T-helper 2 cell treated with Interferon-gamma antibody and Interleukin-4, amounts not matched to agents 5 μg/mL and 100 μg/mL, for 36 hours (primary cell): ENCODE measurements around the gene ASB6.
"Not testable (repeated sequence)": the region's sequence is repeated elsewhere in the genome, so short reads cannot be mapped to it uniquely, and the experiment has no call there.

Experiments used
- DNase-seq: peaks from one replicate; pipeline ENCODE4 v3.0.0; 2021; ENCODE audit warnings: low spot score
- H3K27ac Mint-ChIP-seq: one replicate; pipeline ENCODE4 v1.8.0; 2021; ENCODE audit warnings: mild to moderate bottlenecking, mixed read lengths
- H3K27me3 Mint-ChIP-seq: one replicate; pipeline ENCODE4 v1.8.0; 2021; ENCODE audit warnings: low read depth, mixed read lengths
- H3K36me3 Mint-ChIP-seq: one replicate; pipeline ENCODE4 v1.8.0; 2021; ENCODE audit warnings: low read depth, mixed read lengths
- H3K4me1 Mint-ChIP-seq: one replicate; pipeline ENCODE4 v1.8.0; 2021; ENCODE audit warnings: low read depth, mixed read lengths
- H3K4me3 Mint-ChIP-seq: one replicate; pipeline ENCODE4 v1.8.0; 2022; ENCODE audit warnings: mild to moderate bottlenecking, moderate library complexity, mixed read lengths
- H3K9me3 Mint-ChIP-seq: one replicate; pipeline ENCODE4 v1.8.0; 2021; ENCODE audit warnings: mixed read lengths

Gene ASB6

DNA sequence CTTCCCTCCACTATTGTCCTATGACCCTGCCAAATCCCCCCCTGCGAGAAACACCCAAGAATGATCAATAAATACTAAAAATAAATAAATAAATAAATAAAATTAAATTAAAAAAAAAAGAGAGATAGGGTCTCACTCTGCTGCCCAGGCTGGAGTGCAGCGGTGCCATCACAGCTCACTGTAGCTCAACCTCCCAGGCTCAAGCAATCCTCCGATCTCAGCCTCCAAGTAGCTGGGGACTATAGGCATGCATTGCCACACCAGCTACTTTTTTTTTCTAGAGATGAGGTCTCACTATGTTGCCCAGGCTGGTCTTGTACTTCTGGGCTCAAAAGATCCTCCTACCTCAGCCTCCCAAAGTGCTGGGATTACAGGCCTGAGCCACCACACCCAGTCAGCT lies 20.3 kb upstream of the ASB6 start:
- H3K36me3 Mint-ChIP-seq, H3K4me3 Mint-ChIP-seq, H3K4me1 Mint-ChIP-seq, DNase-seq, H3K9me3 Mint-ChIP-seq, H3K27ac Mint-ChIP-seq: not testable (repeated sequence)
- H3K27me3 Mint-ChIP-seq, result peaks cover 20% of the 10 kb centered on the region

DNA sequence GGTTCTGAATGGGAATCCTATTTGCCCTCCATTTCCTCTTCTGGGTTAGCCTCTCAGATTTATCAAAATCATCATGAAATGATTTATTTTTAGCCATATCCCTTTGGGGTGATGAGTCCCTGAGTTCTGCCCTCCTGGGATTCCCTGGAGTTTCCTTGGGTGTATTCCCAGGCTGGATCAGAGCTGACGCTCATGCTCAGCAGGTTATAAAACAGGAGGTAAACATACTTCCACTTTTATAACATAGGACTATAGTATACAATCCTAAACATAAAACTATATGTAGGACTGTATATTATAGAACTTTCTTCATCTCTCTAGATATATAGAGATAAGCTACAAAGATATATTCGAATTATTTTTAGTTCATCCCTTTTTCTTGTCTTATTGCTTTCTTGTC lies 19.1 kb upstream of the ASB6 start:
- H3K4me3 Mint-ChIP-seq, result no peak overlapping the region
- H3K9me3 Mint-ChIP-seq, result no peaks in the 10 kb centered on the region
- H3K27ac Mint-ChIP-seq, result no peak overlapping the region
- peaks cover 4% of the 10 kb centered on the region for H3K4me1 Mint-ChIP-seq
- DNase-seq, result no peak
- H3K27me3 Mint-ChIP-seq, result peaks cover 14% of the 10 kb centered on the region
- no peaks in the 10 kb centered on the region for H3K36me3 Mint-ChIP-seq

DNA sequence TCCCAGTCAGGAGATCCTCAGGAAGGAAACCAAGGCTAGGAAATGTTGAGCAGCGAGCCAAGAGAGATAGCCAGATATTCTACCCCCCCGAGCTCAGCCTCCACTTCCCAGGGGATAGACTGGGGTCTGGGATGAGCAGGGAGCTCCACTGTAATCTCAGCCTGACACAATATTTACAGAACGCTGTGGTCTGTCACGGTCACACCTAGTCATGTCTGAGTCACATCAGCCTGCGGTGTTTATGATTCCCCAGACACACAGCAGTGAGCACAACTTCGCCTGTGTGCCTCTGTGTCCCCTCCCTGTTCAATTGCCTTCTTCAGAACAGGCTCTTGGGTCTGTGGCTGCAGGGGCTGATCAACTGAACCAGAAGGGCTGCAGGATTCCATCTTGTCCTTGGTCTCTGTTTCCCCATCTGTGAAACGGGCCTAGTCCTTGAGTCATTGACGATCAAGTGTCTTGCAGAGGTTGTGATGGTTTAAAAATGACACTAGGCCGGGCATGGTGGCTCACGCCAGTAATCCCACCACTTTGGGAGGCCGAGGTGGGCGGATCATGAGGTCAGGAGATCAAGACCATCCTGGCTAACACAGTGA lies 14.9 kb upstream of the ASB6 start:
- no peak for DNase-seq
- no peaks in the 10 kb centered on the region for H3K4me1 Mint-ChIP-seq
- no peaks in the 10 kb centered on the region for H3K9me3 Mint-ChIP-seq
- peaks cover 2% of the 10 kb centered on the region for H3K27me3 Mint-ChIP-seq
- H3K27ac Mint-ChIP-seq, result no peak overlapping the region
- H3K36me3 Mint-ChIP-seq, result no peaks in the 10 kb centered on the region
- H3K4me3 Mint-ChIP-seq, result no peak overlapping the region

DNA sequence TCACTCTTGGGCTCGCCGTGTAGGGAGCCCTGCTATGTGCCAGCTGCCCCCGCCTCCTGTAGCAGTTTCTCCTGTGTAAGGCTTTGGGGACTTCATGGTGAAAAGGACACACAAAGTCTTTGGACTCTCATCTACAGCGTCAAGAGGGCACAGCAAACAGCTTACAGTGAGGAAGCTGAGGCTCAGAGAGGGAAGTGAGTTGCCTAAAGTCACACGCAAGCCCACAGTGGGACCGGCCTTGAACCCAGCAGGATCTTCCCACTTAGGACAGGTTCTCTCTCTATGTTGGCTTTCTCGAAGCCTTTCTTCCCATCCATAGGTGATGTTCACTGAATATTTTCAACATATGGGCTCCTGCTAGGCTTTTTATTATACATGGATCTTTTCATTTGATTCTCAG lies 13.7 kb upstream of the ASB6 start:
- H3K4me3 Mint-ChIP-seq, result no peak overlapping the region
- H3K36me3 Mint-ChIP-seq, result no peaks in the 10 kb centered on the region
- H3K4me1 Mint-ChIP-seq, result no peaks in the 10 kb centered on the region
- H3K27ac Mint-ChIP-seq, result no peak overlapping the region
- peaks cover 2% of the 10 kb centered on the region for H3K27me3 Mint-ChIP-seq
- DNase-seq, result no peak
- no peaks in the 10 kb centered on the region for H3K9me3 Mint-ChIP-seq

DNA sequence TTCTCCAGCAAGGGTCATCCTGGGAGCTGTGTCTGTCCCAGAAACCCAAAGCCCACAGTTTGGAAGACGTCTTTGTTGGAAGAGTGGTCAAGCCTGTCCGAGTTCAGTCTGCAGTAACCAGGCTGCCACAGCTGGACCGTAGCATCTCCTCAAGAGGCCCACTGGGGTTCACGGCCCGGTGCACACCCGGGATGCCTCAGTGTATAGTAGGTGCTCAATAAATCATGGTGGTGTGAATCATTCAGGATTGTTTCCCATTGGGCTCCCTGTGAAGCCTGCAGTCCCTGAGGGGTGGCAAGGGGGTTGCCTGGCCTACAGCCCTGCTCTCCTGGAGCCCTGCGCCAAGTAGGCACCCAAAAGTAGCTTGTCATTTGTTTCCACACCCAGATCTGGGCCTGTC lies 13.2 kb upstream of the ASB6 start:
- Mint-ChIP-seq H3K27ac (no peak overlapping the region), H3K27me3 (peaks cover 2% of the 10 kb centered on the region)

DNA sequence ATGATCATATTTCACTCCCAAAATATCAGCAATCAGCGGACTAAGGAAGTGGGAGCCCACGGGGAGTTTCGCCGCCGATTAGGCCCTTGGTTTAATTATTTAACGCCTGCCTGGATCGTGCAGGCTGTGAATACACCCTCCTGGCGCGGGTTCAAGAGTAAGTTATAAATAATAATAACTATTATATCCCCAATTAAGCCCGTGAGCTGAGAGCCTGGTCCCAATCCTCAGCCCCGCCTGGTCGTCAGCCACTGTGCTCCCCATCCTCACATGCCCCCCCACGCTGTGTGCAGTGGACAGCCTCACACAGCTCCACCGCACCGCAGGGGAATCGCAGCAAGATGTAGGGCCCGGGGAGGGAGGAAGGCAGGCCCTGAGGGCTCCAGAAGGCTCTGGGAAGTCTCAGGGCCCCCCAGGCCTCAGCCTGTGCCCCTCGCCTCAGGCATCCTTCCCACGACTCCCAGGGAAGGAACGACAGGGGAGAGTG lies 12.6 kb upstream of the ASB6 start:
- Mint-ChIP-seq H3K36me3 (no peaks in the 10 kb centered on the region), H3K4me3 (no peak overlapping the region), H3K27me3 (peaks cover 2% of the 10 kb centered on the region), H3K9me3 (no peaks in the 10 kb centered on the region), H3K27ac (no peak overlapping the region), H3K4me1 (no peaks in the 10 kb centered on the region)
- no peak for DNase-seq

More for the DNA sequence above, 13.2 kb upstream of the ASB6 start:
- Mint-ChIP-seq H3K4me3 (no peak overlapping the region), H3K4me1 (no peaks in the 10 kb centered on the region), H3K9me3 (no peaks in the 10 kb centered on the region), H3K36me3 (no peaks in the 10 kb centered on the region)
- no peak for DNase-seq

DNA sequence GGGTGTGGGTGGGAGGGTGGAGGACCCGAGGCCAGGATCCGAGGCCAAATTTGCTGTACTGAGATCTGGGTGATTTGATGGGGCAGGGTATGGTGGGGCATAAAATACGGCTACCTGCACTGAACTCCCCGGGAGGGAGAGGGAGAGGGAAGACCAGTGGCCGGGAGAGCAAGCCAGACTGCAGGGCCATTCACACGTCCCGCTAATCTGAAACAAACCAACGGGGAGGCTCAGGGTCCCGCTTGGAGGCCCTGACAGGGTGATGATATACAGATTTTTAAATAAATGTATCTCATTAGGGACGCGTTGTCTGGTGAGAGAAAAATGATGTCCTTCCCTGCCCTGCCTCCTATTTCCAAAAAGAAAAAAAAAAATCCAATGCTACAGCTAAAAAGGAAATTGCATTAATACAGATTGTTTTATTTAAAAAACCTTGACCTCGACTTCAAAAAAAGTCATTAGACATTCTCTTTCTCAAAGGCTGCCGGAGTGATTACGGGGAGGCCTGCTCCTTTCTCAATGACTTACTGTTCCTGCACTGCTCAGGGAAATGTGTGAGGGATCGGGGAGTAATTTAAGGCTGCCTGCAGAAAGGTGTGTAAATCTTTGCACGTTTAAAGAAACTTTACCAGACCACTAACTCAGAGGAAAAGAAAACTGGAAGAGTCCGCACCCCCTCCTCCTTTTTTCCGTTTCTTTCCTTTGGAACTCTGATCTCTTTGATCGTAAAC lies 12.0 kb upstream of the ASB6 start:
- no peaks in the 10 kb centered on the region for H3K9me3 Mint-ChIP-seq
- peaks cover 2% of the 10 kb centered on the region for H3K27me3 Mint-ChIP-seq
- H3K27ac Mint-ChIP-seq, result no peak overlapping the region
- no peaks in the 10 kb centered on the region for H3K36me3 Mint-ChIP-seq
- H3K4me3 Mint-ChIP-seq, result no peak overlapping the region
- no peak for DNase-seq
- no peaks in the 10 kb centered on the region for H3K4me1 Mint-ChIP-seq

DNA sequence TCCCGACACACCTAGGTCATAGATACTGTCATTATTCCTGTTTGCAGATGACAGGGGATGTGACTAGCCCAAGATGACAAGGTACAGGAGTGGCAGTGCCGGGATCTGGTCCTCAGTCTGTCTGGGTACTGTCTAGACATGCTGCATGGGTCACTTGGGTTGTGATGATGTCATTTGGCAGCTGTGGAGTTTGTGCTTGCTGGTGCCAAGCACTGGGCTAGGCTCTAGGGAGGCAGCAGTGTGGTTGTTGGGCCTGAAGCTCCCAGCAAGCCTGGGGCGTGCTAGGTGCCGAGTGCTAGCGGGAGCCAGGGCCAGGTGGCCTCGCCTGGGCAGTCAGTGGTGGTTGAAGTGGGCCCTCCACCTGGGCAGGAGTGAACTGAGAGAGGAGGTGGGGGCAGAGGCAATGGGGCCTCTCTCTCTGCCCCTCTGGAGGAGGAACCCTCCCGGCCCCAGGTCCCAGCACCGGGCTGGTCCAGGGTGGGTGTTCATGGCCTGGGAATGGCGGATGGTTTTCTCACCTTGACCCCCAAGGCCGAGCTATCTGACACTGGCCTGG lies 8.8 kb upstream of the ASB6 start:
- Mint-ChIP-seq H3K27ac (no peak overlapping the region), H3K27me3 (peaks cover 2% of the 10 kb centered on the region), H3K4me1 (no peaks in the 10 kb centered on the region), H3K36me3 (no peaks in the 10 kb centered on the region), H3K9me3 (no peaks in the 10 kb centered on the region), H3K4me3 (no peak overlapping the region)
- no peak for DNase-seq

DNA sequence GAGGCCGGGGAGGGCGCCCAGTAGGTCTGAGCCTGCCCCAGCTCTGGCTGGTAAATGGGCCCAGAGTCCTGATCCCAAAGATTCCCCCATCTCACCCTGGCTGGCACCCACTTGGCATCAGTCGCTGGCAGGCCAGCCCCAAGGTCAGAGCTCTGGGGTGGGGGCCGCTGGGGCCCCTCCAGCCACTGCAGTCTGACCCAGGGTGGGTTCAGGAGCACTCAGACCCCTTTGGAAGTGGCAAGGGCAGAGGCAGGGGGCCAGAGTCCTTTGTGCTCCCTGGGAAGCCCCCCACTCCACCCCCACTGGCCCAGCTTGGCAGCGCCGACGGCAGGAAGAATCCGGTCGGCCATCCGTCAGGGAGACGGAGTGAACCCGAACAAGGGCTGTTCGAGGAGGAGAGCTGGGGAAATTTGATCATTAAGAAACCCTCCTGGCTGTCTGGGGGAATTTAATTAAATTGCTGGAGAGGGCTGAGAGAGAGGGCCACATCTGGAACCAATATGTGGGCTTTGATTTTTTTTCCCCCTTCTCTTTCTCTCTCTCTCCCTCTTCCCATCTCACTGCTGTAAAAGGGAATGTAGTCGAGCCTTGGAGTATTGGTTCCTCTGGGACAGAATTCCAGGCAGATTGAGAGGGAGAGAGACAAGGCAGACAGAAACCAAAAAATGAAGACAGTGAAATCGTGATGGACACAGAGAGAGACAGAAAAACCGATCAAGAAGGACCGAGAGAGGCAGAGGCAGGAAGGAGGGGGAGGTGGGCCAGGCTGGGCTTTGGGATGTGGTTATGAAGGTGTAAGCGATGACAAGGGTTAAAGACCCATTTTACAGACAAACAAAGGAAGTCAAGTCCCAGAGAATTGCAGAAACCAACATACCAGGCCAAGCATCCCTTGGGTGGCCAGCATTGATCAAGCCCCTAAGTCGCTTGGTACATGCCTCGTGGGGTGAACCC lies 8.1 kb upstream of the ASB6 start:
- DNase-seq, result no peak

DNA sequence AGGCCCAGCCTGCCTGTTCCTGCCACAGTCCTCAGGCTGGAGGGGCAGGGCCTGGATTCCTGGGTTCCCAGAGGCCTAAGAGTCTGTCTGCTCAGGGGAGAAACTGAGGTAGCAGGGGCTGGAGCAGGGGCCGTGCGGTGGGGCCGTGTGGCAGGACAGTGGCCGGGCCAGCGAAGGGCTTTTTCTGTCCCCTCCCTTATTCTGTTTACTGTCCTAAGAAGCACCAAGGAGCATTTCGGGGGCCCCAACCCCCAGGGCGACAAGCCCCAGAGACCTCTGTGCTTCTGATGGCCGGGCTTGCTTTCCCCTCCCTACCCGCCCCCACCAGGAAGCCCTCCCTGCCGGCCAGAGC lies 6.8 kb upstream of the ASB6 start:
- no peak overlapping the region for H3K27ac Mint-ChIP-seq
- no peaks in the 10 kb centered on the region for H3K36me3 Mint-ChIP-seq
- no peaks in the 10 kb centered on the region for H3K9me3 Mint-ChIP-seq
- H3K4me1 Mint-ChIP-seq, result no peaks in the 10 kb centered on the region
- no peak overlapping the region for H3K4me3 Mint-ChIP-seq
- DNase-seq, result no peak
- peaks cover 2% of the 10 kb centered on the region for H3K27me3 Mint-ChIP-seq

More for the DNA sequence above, 8.1 kb upstream of the ASB6 start:
- H3K27ac Mint-ChIP-seq, result no peak overlapping the region
- peaks cover 2% of the 10 kb centered on the region for H3K27me3 Mint-ChIP-seq
- no peaks in the 10 kb centered on the region for H3K4me1 Mint-ChIP-seq
- no peaks in the 10 kb centered on the region for H3K36me3 Mint-ChIP-seq
- H3K4me3 Mint-ChIP-seq, result no peak overlapping the region
- no peaks in the 10 kb centered on the region for H3K9me3 Mint-ChIP-seq

DNA sequence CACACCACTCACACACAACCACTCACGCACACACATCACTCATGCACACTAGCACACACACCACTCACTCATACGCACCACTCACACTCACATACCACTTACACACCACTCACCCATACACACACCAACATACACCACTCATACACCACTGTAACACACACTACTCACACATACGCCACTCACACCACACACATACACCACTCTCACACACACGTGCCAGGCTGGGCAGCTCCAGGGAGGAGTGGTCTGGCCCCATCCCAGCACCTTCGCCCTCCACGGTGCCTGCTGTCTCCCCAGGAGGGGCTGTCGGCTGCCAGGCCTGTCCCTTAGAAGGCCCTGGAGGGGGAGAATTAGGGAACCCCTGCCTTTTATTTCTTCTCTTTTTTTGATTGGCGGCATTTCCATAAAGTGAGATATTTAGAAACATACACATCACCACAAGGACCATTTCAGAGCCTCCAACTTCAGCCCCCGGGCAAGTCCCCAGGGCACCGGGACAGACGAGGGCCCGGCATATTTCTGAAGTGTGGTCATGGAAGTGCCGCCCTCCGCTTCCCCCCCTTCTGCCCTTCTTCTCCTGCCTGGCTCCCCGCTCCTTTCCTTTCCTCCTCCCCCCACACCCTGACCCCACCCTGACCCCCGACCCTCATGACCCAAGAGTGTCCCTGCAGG lies 6.3 kb upstream of the ASB6 start:
- no peaks in the 10 kb centered on the region for H3K4me1 Mint-ChIP-seq
- H3K4me3 Mint-ChIP-seq, result no peak overlapping the region
- no peak overlapping the region for H3K27ac Mint-ChIP-seq
- DNase-seq, result no peak
- no peaks in the 10 kb centered on the region for H3K36me3 Mint-ChIP-seq
- H3K9me3 Mint-ChIP-seq, result no peaks in the 10 kb centered on the region
- H3K27me3 Mint-ChIP-seq, result no peaks in the 10 kb centered on the region

DNA sequence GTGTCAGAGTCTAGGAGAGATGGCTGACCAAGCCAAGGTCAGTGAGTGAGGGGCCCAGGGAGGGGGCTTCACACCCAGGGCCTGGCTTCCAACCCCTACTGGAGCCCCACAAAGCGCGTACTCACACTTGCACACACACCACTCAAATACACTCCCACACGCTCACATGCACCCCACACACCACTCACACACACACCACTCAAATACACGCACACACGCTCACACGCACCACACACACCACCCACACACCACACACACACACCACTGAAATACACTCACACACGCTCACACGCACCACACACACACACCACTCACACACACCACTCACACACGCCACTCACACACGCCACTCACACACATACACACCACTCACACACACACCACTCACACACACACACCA lies 5.7 kb upstream of the ASB6 start:
- H3K9me3 Mint-ChIP-seq, result no peaks in the 10 kb centered on the region
- no peak overlapping the region for H3K27ac Mint-ChIP-seq
- H3K36me3 Mint-ChIP-seq, result no peaks in the 10 kb centered on the region
- no peaks in the 10 kb centered on the region for H3K4me1 Mint-ChIP-seq
- H3K4me3 Mint-ChIP-seq, result no peak overlapping the region
- no peak for DNase-seq
- no peaks in the 10 kb centered on the region for H3K27me3 Mint-ChIP-seq

DNA sequence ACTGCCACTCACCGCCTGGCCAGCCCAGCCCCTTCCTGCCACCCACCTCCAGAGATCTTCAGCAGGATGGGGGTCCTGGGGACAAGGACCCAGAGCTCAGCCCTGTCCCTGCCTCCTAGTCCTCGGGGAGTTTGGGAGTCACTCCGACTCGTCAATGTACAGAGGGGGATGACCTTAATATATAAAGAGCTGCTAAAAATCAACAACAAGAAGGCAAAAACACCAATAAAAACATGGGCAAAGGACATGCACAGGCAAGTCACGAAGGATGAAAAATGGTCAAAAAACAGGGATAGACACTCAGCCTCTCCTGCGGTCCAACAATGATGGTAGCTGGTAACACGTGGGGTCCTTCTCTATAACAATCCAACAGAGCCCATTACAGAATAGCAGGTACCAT lies 4.7 kb upstream of the ASB6 start:
- Mint-ChIP-seq H3K4me3 (no peak overlapping the region), H3K27ac (peak overlapping the region; percentile 43), H3K27me3 (no peaks in the 10 kb centered on the region), H3K9me3 (no peaks in the 10 kb centered on the region), H3K4me1 (peaks cover 2% of the 10 kb centered on the region), H3K36me3 (no peaks in the 10 kb centered on the region)
- DNase-seq, result no peak
